ENCODE data around the gene CCDC6. TPM values are rescaled to one million over a fixed set of nuclear protein-coding genes. Genes with fewer than 3 reads are reported as not detected.
"Not testable (repeated sequence)": the region's sequence is repeated elsewhere in the genome, so short reads cannot be mapped to it uniquely, and the experiment has no call there.

The CCDC6 gene
- total RNA-seq, 2 experiments from 2014 or later, result 21.6 to 22.1 TPM

GRCh38 chr10:59748834-59749233, 157.5 kb downstream of the CCDC6 start:
- no peak overlapping the region for H3K4me3 ChIP-seq (ENCODE audit: low read length)
- Mint-ChIP-seq H3K27ac (no peak overlapping the region), H3K9me3 (no peaks in the 10 kb centered on the region), H3K4me1 (ENCODE audit: low read depth) (no peaks in the 10 kb centered on the region), H3K36me3 (ENCODE audit: low read depth) (no peaks in the 10 kb centered on the region), H3K4me3 (no peak overlapping the region), H3K27me3 (peaks cover 20% of the 10 kb centered on the region)
- TF ChIP-seq CTCF (IDR thresholded peaks at IDR 0.05), result no peak
- no peaks in the 10 kb centered on the region for H3K4me1 ChIP-seq (ENCODE audit: insufficient read depth, low read length)
- no peak overlapping the region for H3K27ac ChIP-seq (ENCODE audit: low read depth in 1 of 2, low read length in 2 of 2)
- CTCF ChIA-PET, result no interaction called here
- ATAC-seq (ENCODE audit: poor library complexity) (no peak), DNase-seq (no peak)
- peaks cover 0 to 5% of the 10 kb centered on the region in 2 experiments for H3K9me3 ChIP-seq (ENCODE audit: control insufficient read depth in 1 of 2, insufficient read depth in 1 of 2, low read length in 2 of 2)
- POLR2A ChIA-PET, result no interaction called here
- intact Hi-C loops (cut with DNase I, micrococcal nuclease), result no loop called here
- H3K27me3 ChIP-seq (ENCODE audit: control insufficient read depth in 1 of 2, insufficient read depth in 2 of 2, low read length in 2 of 2), result no peaks in the 10 kb centered on the region
- H3K36me3 ChIP-seq (ENCODE audit: insufficient read depth, low read length), result no peaks in the 10 kb centered on the region

GRCh38 chr10:59745163-59745650, 161.1 kb downstream of the CCDC6 start:
- TF ChIP-seq CTCF (IDR thresholded peaks at IDR 0.05), result no peak
- Histone ChIP-seq H3K9me3 (ENCODE audit: control insufficient read depth in 1 of 2, insufficient read depth in 1 of 2, low read length in 2 of 2) (peaks cover 0 to 10% of the 10 kb centered on the region in 2 experiments), H3K36me3 (ENCODE audit: insufficient read depth, low read length) (no peaks in the 10 kb centered on the region), H3K27ac (ENCODE audit: low read depth in 1 of 2, low read length in 2 of 2) (no peak overlapping the region), H3K27me3 (ENCODE audit: control insufficient read depth in 1 of 2, insufficient read depth in 2 of 2, low read length in 2 of 2) (no peaks in the 10 kb centered on the region), H3K4me3 (ENCODE audit: low read length) (no peak overlapping the region), H3K4me1 (ENCODE audit: insufficient read depth, low read length) (no peaks in the 10 kb centered on the region)
- H3K4me3 Mint-ChIP-seq, result no peak overlapping the region
- H3K36me3 Mint-ChIP-seq (ENCODE audit: low read depth), result no peaks in the 10 kb centered on the region
- DNase-seq (no peak), ATAC-seq (ENCODE audit: poor library complexity) (no peak)
- ChIA-PET CTCF (no interaction called here), POLR2A (no interaction called here)
- H3K27me3 Mint-ChIP-seq, result peaks cover 4% of the 10 kb centered on the region
- no peaks in the 10 kb centered on the region for H3K9me3 Mint-ChIP-seq
- H3K27ac Mint-ChIP-seq, result no peak overlapping the region
- H3K4me1 Mint-ChIP-seq (ENCODE audit: low read depth), result no peaks in the 10 kb centered on the region
- intact Hi-C loops (cut with DNase I, micrococcal nuclease), result no loop called here

GRCh38 chr10:59744762-59745161, 161.6 kb downstream of the CCDC6 start:
- H3K4me1 Mint-ChIP-seq (ENCODE audit: low read depth); H3K4me3 ChIP-seq (ENCODE audit: low read length); H3K4me1 ChIP-seq (ENCODE audit: insufficient read depth, low read length); ATAC-seq (ENCODE audit: poor library complexity); H3K4me3 Mint-ChIP-seq; H3K27me3 ChIP-seq (ENCODE audit: control insufficient read depth in 1 of 2, insufficient read depth in 2 of 2, low read length in 2 of 2); H3K27ac Mint-ChIP-seq; H3K9me3 Mint-ChIP-seq; CTCF ChIA-PET; H3K36me3 ChIP-seq (ENCODE audit: insufficient read depth, low read length); POLR2A ChIA-PET; H3K36me3 Mint-ChIP-seq (ENCODE audit: low read depth); intact Hi-C loops (cut with DNase I, micrococcal nuclease); H3K27me3 Mint-ChIP-seq; H3K27ac ChIP-seq (ENCODE audit: low read depth in 1 of 2, low read length in 2 of 2); DNase-seq: not testable (repeated sequence)
- peaks cover 0 to 10% of the 10 kb centered on the region in 2 experiments for H3K9me3 ChIP-seq (ENCODE audit: control insufficient read depth in 1 of 2, insufficient read depth in 1 of 2, low read length in 2 of 2)

- H3K36me3 ChIP-seq (ENCODE audit: insufficient read depth, low read length); H3K4me1 ChIP-seq (ENCODE audit: insufficient read depth, low read length); DNase-seq; H3K36me3 Mint-ChIP-seq (ENCODE audit: low read depth); ATAC-seq (ENCODE audit: poor library complexity); H3K27ac Mint-ChIP-seq; POLR2A ChIA-PET; H3K4me3 Mint-ChIP-seq; H3K4me3 ChIP-seq (ENCODE audit: low read length); H3K9me3 Mint-ChIP-seq; H3K27ac ChIP-seq (ENCODE audit: low read depth in 1 of 2, low read length in 2 of 2); H3K27me3 ChIP-seq (ENCODE audit: control insufficient read depth in 1 of 2, insufficient read depth in 2 of 2, low read length in 2 of 2); intact Hi-C loops (cut with DNase I, micrococcal nuclease); H3K27me3 Mint-ChIP-seq; H3K4me1 Mint-ChIP-seq (ENCODE audit: low read depth); CTCF ChIA-PET: not testable (repeated sequence)
- H3K9me3 ChIP-seq (ENCODE audit: control insufficient read depth in 1 of 2, insufficient read depth in 1 of 2, low read length in 2 of 2), result peaks cover 0 to 10% of the 10 kb centered on the region in 2 experiments
These were observed 162.2 kb downstream of the CCDC6 start for GRCh38 chr10:59744156-59744555.

Measured in CD4-positive, alpha-beta T cell (primary cell).